K562 (cell line): ENCODE data around the gene PRR36. TPM values are rescaled to one million over a fixed set of nuclear protein-coding genes. Genes with fewer than 3 reads are reported as not detected.
A peak's percentile ranks its signal among the peaks of the same experiment; 100 is the strongest.

ENCODE experiments used
- ATAC-seq: fragments of 200-7000 bp; cut with Tn5 transposase; 3 replicates; pipeline ENCODE4 v1.9.1; 2020; ENCODE audit warnings: moderate library complexity
- BruUV-seq: library from RNA; stranded (reverse); fragments of 400-500 nt; replicated peaks from 2 replicates; lab custom pipeline; 2021; lab: Mats Ljungman, UMichigan
- CTCF ChIA-PET: fragments of 300-600 bp; formaldehyde crosslinking; extraction: SDS; loops from one replicate; lab custom pipeline; 2021; ENCODE audit warnings: low intra/inter-chr PET ratio; lab: Yijun Ruan, JAX
- POLR2A ChIA-PET: fragments of 300-600, 350-650 bp; sonication (Branson Sonifier 250); formaldehyde crosslinking; extraction: SDS; loops from one replicate; lab custom pipeline; 2021; ENCODE audit warnings: antibody characterized with exemption, inconsistent platforms; lab: Yijun Ruan, JAX
- DNase-seq, 4 experiments: peaks; one replicate each; pipeline versions ENCODE4 v3.0.0 to v3.0.0-alpha.2; 2011 to 2018; ENCODE audit warnings: low spot score in 3 of 4, mixed read lengths in 3 of 4; ENCODE audit errors: extremely low read depth in 1 of 4
- FAIRE-seq: peaks from 2 replicates; lab custom pipeline; 2011; peaks lifted over from hg19 to GRCh38; lab: Jason Lieb, UNC
- H2AFZ ChIP-seq: 2 replicates; pipeline ENCODE4 v1.6.0; 2011; ENCODE audit warnings: low read depth, low read length, control low read depth, inconsistent platforms
- H3K27ac ChIP-seq: fragments of 200-600 bp; 3 replicates; pipeline ENCODE4 v1.8.0; 2011; ENCODE audit warnings: low read depth, mild to moderate bottlenecking, control low read depth, inconsistent platforms, low read length, moderate library complexity, mixed read lengths; ENCODE audit errors: extremely low read depth
- H3K27me3 ChIP-seq, 2 experiments: fragments of 300-600 bp in 1 of 2; 2 replicates in 1 of 2; 3 replicates in 1 of 2; pipeline versions ENCODE4 v1.6.0 to v1.8.0; 2011; ENCODE audit warnings: inconsistent platforms in 2 of 2, low read length in 2 of 2, mild to moderate bottlenecking in 1 of 2, mixed read lengths in 1 of 2, moderate library complexity in 1 of 2; ENCODE audit not compliant: control insufficient read depth in 2 of 2, insufficient read depth in 2 of 2
- H3K36me3 ChIP-seq: fragments of 300-600 bp; 3 replicates; pipeline ENCODE4 v1.8.0; 2011; ENCODE audit warnings: mild to moderate bottlenecking, low read length, inconsistent platforms; ENCODE audit not compliant: control insufficient read depth, insufficient read depth
- H3K4me1 ChIP-seq, 2 experiments: fragments of 200-600 bp in 1 of 2; replicated peaks in 1 of 2; 2 replicates in 1 of 2; 3 replicates in 1 of 2; pipeline versions ENCODE4 v1.5.1 to v1.8.0; 2011; ENCODE audit warnings: inconsistent platforms in 2 of 2, low read length in 2 of 2, mild to moderate bottlenecking in 1 of 2, mixed read lengths in 1 of 2, moderate library complexity in 1 of 2; ENCODE audit not compliant: control insufficient read depth in 2 of 2, insufficient read depth in 2 of 2
- H3K4me2 ChIP-seq: 2 replicates; pipeline ENCODE4 v1.6.1; 2011; ENCODE audit warnings: low read length, control low read depth, inconsistent platforms, mixed read lengths; ENCODE audit not compliant: insufficient read depth
- H3K4me3 ChIP-seq: fragments of 200-600 bp; sonication (generic), shearing (Covaris generic); 2 replicates; pipeline ENCODE4 v1.5.1; 2016; ENCODE audit warnings: control low read depth, inconsistent platforms
- H3K79me2 ChIP-seq: fragments of 200-600 bp; 3 replicates; pipeline ENCODE4 v1.8.0; 2011; ENCODE audit warnings: low read length, inconsistent platforms; ENCODE audit not compliant: control insufficient read depth, insufficient read depth
- H3K9ac ChIP-seq, 2 experiments: 2 replicates each; pipeline versions ENCODE4 v1.6.0 to v1.6.1; 2011; ENCODE audit warnings: low read depth in 2 of 2, low read length in 2 of 2, control low read depth in 1 of 2, inconsistent platforms in 1 of 2, mild to moderate bottlenecking in 1 of 2, mixed read lengths in 1 of 2; ENCODE audit not compliant: insufficient read depth in 1 of 2
- H3K9me1 ChIP-seq: one replicate; pipeline ENCODE4 v1.6.0; 2011; ENCODE audit warnings: inconsistent platforms, mild to moderate bottlenecking, low read length, moderate library complexity; ENCODE audit not compliant: control insufficient read depth, insufficient read depth
- H3K9me3 ChIP-seq: replicated peaks from 2 replicates; pipeline ENCODE4 v1.5.1; 2011; ENCODE audit warnings: low read depth, low read length, inconsistent platforms; ENCODE audit not compliant: control insufficient read depth, insufficient read depth
- H4K20me1 ChIP-seq: replicated peaks from 2 replicates; pipeline ENCODE4 v1.6.1; 2011; ENCODE audit warnings: low read length, inconsistent platforms, mixed read lengths; ENCODE audit not compliant: control insufficient read depth, insufficient read depth
- EGR1 ChIP-seq: fragments of 450-650 bp; conservative IDR thresholded peaks from 2 replicates; pipeline ENCODE4 v1.6.1; 2017; ENCODE audit warnings: mild to moderate bottlenecking
- ZFP30 ChIP-seq: fragments of 250-450 bp; sonication (Bioruptor Pico); IDR thresholded peaks from 2 replicates; pipeline ENCODE4 v1.8.0; 2022; ENCODE audit warnings: moderate library complexity, mild to moderate bottlenecking, inconsistent platforms, borderline replicate concordance
- WGBS: fragments of 100-300 bp; shearing (Covaris generic); methylation state at CpG from one replicate; pipeline ENCODE4 v1.1.6; 2016; ENCODE audit warnings: low coverage, mixed read lengths; ENCODE audit not compliant: insufficient coverage; ENCODE audit errors: missing lambda C conversion rate; 5-methylcytosine and 5-hydroxymethylcytosine counted together
- in situ Hi-C: fragments of 300-500 bp; cut with MboI; formaldehyde crosslinking; loops from 4 replicates; pipeline ENCODE4 v1.15.0; 2018; ENCODE audit warnings: inconsistent platforms, mixed read lengths
- intact Hi-C: fragments of 100-400 bp; cut with micrococcal nuclease; formaldehyde crosslinking; loops from 2 replicates; pipeline ENCODE4 v1.14.2; 2022
- polyA plus RNA-seq, 8 experiments: library from polyadenylated mRNA; depleted of rRNA in 4 of 8; stranded (reverse) in 5 of 8; unstranded in 3 of 8; fragments of >200 nt; fragmentation: Nextera tagmentation in 2 of 8; fragmentation: Illumina TruSeq in 1 of 8; extraction: Ambion mirVana in 2 of 8; extraction: Trizol in 1 of 8; gene quantifications; 2 replicates each; pipeline versions ENCODE4 v1.2.1 to v1.2.3, GENCODE V29; 2011 to 2014; ENCODE audit warnings: inconsistent platforms in 1 of 8, missing spikeins in 1 of 8
- total RNA-seq, 7 experiments: library from RNA; depleted of rRNA in 6 of 7; stranded (reverse); fragments of >200 nt in 6 of 7; fragmentation: Illumina TruSeq in 2 of 7; extraction: Trizol in 2 of 7; gene quantifications; 2 replicates each; pipeline versions ENCODE4 v1.2.1 to v1.2.3, GENCODE V29; 2011 to 2021; ENCODE audit warnings: low replicate concordance in 1 of 7
- TF ChIP-seq, protein P1 (sequence below), 2 experiments: fragments of 450-650 bp in 1 of 2; sonication (generic) in 1 of 2; formaldehyde crosslinking in 1 of 2; IDR thresholded peaks; 2 replicates each; pipeline versions ENCODE4 v1.7.1 to v1.9.0; 2016 to 2022; ENCODE audit warnings: inconsistent platforms in 1 of 2, mild to moderate bottlenecking in 1 of 2, missing genetic modification reagents in 1 of 2

Gene PRR36
- total and polyA plus RNA-seq, 9 of the 15 experiments (the other 6 are each of a cell fraction or from before 2014, with no cell fraction given), result 0.05 to 0.42 (median 0.06) TPM; not detected in 6

DNA sequence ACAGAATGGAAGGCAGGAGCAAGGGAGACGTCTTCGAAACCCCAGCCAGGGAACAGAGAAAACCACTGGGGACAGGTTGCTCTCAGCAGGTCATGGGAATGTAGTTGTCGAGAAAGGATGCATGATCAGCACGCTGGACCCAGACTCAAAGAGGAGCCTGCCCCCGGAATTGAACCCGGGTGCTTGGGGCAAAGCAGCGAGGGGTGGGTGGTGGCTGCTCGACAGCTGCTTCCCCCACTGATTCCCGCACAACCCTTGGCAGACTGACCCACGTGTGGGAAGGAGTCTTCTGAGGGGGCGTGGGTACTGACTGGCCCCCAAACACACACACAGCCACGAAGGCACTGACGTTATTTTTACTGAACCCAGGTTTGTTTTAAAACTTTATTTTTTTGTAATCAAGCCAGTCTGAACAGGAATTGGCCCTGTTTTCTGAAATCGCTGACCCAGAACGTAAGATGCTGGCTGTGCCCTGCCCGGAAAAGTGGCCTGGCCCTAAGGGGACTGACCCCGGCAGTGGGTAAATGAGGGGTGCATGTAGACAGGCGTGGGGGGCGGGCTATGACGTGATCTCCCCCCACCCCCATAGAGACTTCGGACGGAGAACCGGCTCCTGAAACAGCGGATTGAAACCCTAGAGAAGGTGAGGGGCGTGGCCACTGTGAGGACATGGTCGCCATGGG, 18.6 kb downstream of the PRR36 start:
- Histone ChIP-seq H2AFZ (peak overlapping the region; percentile 34; the same call in 1 of the 2 replicates), H3K4me2 (no peak overlapping the region), H4K20me1 (peaks cover 7% of the 10 kb centered on the region; the same call in 1 of the 2 replicates), H3K9me3 (no peaks in the 10 kb centered on the region), H3K9me1 (peaks cover 6% of the 10 kb centered on the region), H3K9ac (peak overlapping the region in 1 of 2 experiments; percentile 69; a peak in 1 of 4 replicates), H3K4me1 (peaks cover 20 to 81% of the 10 kb centered on the region in 2 experiments), H3K36me3 (no peaks in the 10 kb centered on the region), H3K27me3 (peaks cover 5 to 16% of the 10 kb centered on the region in 2 experiments; a peak in 3 of 5 replicates), H3K4me3 (no peak overlapping the region), H3K79me2 (no peaks in the 10 kb centered on the region), H3K27ac (no peak overlapping the region)
- POLR2A ChIA-PET, result no interaction called here
- intact Hi-C loops, result no loop called here
- in situ Hi-C loops, result no loop called here
- ATAC-seq (no peak), FAIRE-seq (no peak), DNase-seq (no peak)
- 0 out of 2 replicates have a peak, but pooled peaks have one; percentile 9 for TF ChIP-seq EGR1
- TF ChIP-seq, protein P1, sequence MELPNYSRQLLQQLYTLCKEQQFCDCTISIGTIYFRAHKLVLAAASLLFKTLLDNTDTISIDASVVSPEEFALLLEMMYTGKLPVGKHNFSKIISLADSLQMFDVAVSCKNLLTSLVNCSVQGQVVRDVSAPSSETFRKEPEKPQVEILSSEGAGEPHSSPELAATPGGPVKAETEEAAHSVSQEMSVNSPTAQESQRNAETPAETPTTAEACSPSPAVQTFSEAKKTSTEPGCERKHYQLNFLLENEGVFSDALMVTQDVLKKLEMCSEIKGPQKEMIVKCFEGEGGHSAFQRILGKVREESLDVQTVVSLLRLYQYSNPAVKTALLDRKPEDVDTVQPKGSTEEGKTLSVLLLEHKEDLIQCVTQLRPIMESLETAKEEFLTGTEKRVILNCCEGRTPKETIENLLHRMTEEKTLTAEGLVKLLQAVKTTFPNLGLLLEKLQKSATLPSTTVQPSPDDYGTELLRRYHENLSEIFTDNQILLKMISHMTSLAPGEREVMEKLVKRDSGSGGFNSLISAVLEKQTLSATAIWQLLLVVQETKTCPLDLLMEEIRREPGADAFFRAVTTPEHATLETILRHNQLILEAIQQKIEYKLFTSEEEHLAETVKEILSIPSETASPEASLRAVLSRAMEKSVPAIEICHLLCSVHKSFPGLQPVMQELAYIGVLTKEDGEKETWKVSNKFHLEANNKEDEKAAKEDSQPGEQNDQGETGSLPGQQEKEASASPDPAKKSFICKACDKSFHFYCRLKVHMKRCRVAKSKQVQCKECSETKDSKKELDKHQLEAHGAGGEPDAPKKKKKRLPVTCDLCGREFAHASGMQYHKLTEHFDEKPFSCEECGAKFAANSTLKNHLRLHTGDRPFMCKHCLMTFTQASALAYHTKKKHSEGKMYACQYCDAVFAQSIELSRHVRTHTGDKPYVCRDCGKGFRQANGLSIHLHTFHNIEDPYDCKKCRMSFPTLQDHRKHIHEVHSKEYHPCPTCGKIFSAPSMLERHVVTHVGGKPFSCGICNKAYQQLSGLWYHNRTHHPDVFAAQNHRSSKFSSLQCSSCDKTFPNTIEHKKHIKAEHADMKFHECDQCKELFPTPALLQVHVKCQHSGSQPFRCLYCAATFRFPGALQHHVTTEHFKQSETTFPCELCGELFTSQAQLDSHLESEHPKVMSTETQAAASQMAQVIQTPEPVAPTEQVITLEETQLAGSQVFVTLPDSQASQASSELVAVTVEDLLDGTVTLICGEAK (IDR thresholded peaks at IDR 0.05), result peak; percentile 26; the same call in 1 of the 2 replicates
- TF ChIP-seq, protein P1 (CRISPR knock-in tag; IDR thresholded peaks at IDR 0.05), result no peak
- TF ChIP-seq ZFP30 (CRISPR knock-in tag), result no peak
- CTCF ChIA-PET, result interaction anchor here (0.6 kb wide), 1 partner anchor 787 kb away, joined by 4 read pairs; no protein-coding TSS in a partner anchor
- no TSS peak for BruUV-seq
- WGBS, result 42% methylated on average over 25 of the region's 26 CpGs
